GM12872 (cell line): ENCODE results near the gene PPP6R1.

Experiments used
- TF ChIP-seq, protein P1 (sequence below): IDR thresholded peaks from 3 replicates; pipeline ENCODE4 v1.5.1; 2011; ENCODE audit warnings: low read depth, mild to moderate bottlenecking, low read length, moderate library complexity; ENCODE audit not compliant: insufficient read depth

PPP6R1 gene

DNA sequence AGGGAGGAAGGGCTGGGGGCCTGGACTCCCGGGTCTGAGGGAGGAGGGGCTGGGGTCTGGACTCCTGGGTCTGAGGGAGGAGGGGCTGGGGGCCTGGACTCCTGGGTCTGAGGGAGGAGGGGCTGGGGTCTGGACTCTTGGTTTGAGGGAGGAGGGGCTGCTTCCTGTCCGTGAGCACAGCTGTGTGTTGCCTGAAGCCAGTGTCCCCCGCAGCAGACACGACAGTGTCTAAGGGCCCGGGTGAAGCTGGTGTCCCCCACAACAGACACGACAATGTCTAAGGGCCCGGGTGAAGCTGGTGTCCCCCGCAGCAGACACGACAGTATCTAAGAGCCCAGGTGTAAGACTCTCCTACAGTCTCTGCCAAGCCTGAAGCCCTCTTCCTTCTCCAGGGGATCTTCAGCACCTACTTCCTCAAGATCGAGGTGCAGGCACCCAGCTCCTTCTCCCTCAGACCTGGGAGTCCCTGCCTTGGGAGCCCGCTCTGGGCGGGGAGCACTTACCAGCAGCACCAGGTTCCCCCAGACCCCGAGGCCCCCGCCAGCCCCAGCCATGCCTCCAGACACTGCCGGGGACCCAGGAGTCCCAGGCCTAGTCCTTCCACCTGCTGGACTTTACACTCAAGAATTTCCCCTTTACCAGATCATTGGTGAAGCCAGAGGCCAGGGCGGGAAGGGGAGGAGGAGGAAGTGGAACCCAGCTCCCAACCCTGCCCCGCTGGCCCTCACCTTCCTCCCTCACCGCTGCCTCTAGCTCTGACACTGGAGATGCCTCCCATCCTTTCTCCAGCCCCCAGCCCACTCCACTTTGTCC, 49.7 kb downstream of the PPP6R1 start, which contains the start of gene PTPRH:
TSS of gene PTPRH (minus strand) at position 622 of the 813 bp plus-strand sequence. CDS start at position 554, 68 bp downstream.
- TF ChIP-seq, protein P1, sequence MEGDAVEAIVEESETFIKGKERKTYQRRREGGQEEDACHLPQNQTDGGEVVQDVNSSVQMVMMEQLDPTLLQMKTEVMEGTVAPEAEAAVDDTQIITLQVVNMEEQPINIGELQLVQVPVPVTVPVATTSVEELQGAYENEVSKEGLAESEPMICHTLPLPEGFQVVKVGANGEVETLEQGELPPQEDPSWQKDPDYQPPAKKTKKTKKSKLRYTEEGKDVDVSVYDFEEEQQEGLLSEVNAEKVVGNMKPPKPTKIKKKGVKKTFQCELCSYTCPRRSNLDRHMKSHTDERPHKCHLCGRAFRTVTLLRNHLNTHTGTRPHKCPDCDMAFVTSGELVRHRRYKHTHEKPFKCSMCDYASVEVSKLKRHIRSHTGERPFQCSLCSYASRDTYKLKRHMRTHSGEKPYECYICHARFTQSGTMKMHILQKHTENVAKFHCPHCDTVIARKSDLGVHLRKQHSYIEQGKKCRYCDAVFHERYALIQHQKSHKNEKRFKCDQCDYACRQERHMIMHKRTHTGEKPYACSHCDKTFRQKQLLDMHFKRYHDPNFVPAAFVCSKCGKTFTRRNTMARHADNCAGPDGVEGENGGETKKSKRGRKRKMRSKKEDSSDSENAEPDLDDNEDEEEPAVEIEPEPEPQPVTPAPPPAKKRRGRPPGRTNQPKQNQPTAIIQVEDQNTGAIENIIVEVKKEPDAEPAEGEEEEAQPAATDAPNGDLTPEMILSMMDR = no peak

DNA sequence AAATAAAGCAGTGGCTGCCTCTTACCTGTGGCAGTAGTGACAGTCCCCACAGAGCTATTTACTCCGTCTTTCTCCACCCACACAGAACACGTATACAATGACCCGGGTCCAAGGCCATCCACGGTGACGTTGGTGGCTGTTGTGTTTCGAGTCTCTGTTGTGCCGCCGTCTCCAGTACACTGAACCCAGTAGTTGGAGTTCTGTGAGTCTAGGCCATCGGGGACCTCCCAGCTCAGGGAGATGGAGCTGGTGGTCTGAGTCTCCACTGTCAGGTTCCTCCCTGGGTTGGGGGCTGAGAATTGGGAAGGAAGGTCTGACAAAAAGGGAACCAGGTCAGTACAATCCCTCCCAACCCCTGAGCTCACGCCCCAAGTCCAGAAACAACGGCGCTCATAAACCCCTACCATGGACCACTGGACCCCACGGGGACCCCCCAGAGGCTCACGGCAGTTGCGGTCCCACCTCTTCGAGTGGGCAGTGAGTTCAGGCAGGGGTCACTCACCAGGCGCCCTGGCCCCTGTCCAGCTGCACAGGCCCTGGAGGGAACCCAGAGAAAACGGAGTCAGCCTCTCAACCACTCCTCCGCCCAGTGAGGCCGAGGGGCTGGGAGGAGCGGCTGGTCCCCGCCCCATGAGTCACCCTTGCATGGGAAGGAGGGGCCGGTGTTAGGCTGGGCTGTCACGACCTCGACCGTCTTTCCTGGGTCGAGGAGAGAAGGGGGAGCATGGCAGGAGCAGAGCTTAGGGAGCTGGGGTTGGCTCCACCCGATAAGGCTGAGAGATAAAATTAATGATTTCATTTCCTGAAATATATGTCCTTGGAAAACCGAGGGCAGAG, 51.9 kb downstream of the PPP6R1 start:
- TF ChIP-seq, protein P1 = no peak

DNA sequence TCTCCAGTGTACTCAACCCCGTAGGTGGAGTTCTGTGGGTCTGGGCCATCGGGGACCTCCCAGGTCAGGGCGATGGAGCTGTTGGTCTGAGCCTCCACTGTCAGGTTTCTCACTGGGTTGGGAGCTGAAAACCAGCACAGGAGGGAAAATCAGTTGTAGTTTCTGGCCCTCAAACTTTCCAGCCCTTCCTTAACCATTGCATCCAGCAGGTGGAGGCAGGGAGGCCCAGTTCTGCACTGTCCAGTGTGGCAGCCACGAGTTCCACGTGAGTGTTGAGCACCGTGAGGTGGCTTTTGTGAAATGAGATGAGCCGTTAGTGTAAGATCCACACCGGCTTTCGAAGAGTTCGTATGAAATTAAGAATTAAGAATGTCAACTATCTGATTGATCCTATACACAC, 56.6 kb downstream of the PPP6R1 start:
- TF ChIP-seq, protein P1 = 0 out of 3 replicates have a peak, but pooled peaks have one; percentile 19

DNA sequence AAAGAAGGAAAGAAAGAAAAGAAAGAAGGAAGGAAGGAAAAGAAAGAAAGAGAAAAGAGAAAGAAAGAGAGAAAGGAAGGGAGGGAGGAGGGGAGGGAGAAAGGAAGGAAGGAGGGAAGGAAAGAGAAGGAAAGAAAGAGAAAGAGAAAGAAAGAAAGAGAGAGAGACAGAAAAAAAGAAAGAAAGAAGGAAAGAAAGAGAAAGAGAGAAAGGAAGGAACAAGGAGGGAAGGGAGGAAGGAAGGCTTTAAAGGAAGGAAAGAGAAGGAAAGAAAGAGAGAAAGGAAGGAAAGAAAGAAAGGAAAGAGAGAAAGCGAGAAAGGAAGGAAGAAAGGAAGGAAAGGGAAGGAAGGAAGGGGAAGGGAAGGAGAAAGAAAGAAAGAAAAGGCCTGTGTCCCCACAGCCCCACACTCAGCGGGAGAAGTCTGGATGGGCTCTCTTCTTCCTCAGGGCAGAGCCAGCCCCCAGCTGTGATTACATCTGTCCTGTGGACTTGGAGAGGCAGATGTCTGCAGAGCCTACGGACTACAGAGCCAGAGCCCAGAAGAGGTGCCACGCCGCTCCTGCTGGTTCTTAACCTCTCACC, 59.1 kb downstream of the PPP6R1 start:
- TF ChIP-seq, protein P1 = no peak

GRCh38 chr19:55198651-55199050, 60.2 kb downstream of the PPP6R1 start:
- TF ChIP-seq, protein P1 = no peak

- TF ChIP-seq, protein P1 = no peak
These were observed 61.3 kb downstream of the PPP6R1 start for GRCh38 chr19:55197528-55197927.

- TF ChIP-seq, protein P1 = no peak
These were observed 62.0 kb downstream of the PPP6R1 start for GRCh38 chr19:55196803-55197202.
